NCI-H2227 treated with DMSO at 0.1 percent for 48 hours (cell line): Measurements from ENCODE around the gene WDR26.
"Not testable (repeated sequence)": the region's sequence is repeated elsewhere in the genome, so short reads cannot be mapped to it uniquely, and the experiment has no call there.

Experiments used
- DNase-seq: peaks from one replicate; lab custom pipeline; 2025; lab: John Stamatoyannopoulos, UW

WDR26 gene

GRCh38 chr1:224348137-224348536 lies 86.5 kb downstream of the WDR26 start:
- no peak for DNase-seq

DNA sequence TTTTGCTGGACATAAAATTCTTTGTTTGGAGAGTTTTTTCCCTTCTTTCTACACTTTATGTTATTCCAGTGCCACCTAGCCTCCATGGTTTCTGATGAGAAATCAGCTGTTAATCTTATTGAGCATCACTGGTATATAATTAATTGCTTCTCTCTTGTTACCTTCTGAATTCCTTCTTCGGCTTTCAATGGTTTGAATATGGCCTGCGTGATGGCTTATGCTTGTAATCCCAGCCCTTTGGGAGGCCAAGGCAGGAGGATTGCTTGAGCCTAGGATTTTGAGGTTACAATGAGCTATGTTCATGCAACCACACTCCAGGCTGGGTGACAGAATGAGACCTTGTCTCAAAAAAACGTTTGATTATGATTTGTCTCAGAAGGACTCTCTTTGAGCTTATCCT lies 90.9 kb downstream of the WDR26 start:
- no peak for DNase-seq

GRCh38 chr1:224340453-224341384 lies 93.9 kb downstream of the WDR26 start:
- not testable (repeated sequence) for DNase-seq

GRCh38 chr1:224339442-224340033 lies 95.1 kb downstream of the WDR26 start:
- no peak for DNase-seq

DNA sequence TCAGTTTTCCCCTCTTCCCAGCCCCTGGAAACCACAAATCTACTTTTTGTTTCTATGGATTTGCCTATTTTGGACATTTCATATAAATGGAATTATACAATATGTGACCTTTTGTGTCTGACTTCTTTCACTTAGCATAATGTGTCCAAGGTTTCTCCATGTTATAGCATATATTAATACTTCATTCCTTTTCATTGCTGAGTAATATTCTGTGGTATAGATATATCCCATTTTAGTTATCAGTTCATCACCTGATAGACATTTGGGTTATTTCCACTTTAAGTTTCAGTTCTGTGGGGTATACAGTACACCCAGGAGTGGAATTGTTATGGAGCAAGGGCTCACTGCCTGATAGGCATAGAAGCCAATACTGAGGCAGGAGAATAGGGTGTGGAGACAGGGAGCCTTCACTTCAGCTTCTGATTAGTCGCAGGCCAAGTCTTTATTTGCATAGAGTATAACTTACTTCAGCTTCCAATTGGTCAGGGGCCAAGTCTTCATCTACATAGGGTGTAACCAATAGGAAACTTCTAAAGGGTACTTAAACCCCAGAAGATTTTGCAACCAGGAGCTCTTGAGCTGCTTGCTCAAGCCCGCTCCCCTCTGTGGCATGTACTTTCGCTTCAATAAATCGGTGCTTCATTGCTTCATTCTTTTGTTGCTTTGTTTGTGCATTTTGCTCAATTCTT lies 96.3 kb downstream of the WDR26 start:
- DNase-seq, result no peak
